H9 (cell line): ENCODE data around the gene ASTN1. TPM values are rescaled to one million over a fixed set of nuclear protein-coding genes. Genes with fewer than 3 reads are reported as not detected.

Source experiments
- DNase-seq: peaks from one replicate; pipeline ENCODE4 v3.0.0-alpha.2; 2017
- H2AFZ ChIP-seq: one replicate; pipeline ENCODE4 v1.6.1; 2013; ENCODE audit warnings: mild to moderate bottlenecking, low read length, control low read depth, moderate library complexity
- H2AK5ac ChIP-seq: 2 replicates; pipeline ENCODE4 v1.6.1; 2013; ENCODE audit warnings: low read length, control low read depth, mixed read lengths; ENCODE audit not compliant: insufficient read length
- H2BK120ac ChIP-seq: one replicate; pipeline ENCODE4 v1.6.1; 2013; ENCODE audit warnings: low read depth, mild to moderate bottlenecking, low read length, control low read depth, inconsistent platforms; ENCODE audit not compliant: poor library complexity, severe bottlenecking
- H2BK12ac ChIP-seq: 2 replicates; pipeline ENCODE4 v1.6.1; 2013; ENCODE audit warnings: low read length, control low read depth, mixed read lengths, low read depth; ENCODE audit not compliant: insufficient read length
- H2BK15ac ChIP-seq: 2 replicates; pipeline ENCODE4 v1.6.1; 2013; ENCODE audit warnings: low read depth, low read length, control low read depth
- H2BK20ac ChIP-seq: one replicate; pipeline ENCODE4 v1.6.1; 2013; ENCODE audit warnings: low read depth, mild to moderate bottlenecking, low read length, control low read depth, inconsistent platforms; ENCODE audit not compliant: poor library complexity, severe bottlenecking
- H2BK5ac ChIP-seq: 2 replicates; pipeline ENCODE4 v1.6.1; 2013; ENCODE audit warnings: low read length, control low read depth, mixed read lengths; ENCODE audit not compliant: insufficient read length
- H3K14ac ChIP-seq: 2 replicates; pipeline ENCODE4 v1.6.1; 2013; ENCODE audit warnings: low read length, control low read depth; ENCODE audit not compliant: insufficient read depth
- H3K18ac ChIP-seq: 2 replicates; pipeline ENCODE4 v1.6.1; 2013; ENCODE audit warnings: low read depth, mild to moderate bottlenecking, mixed read lengths, low read length, control low read depth; ENCODE audit not compliant: insufficient read length
- H3K23ac ChIP-seq: 2 replicates; pipeline ENCODE4 v1.6.1; 2013; ENCODE audit warnings: low read length, control low read depth, mixed read lengths, low read depth; ENCODE audit not compliant: insufficient read length
- H3K23me2 ChIP-seq: 2 replicates; pipeline ENCODE4 v1.6.1; 2013; ENCODE audit warnings: low read depth, mild to moderate bottlenecking, mixed read lengths, low read length, control low read depth; ENCODE audit not compliant: insufficient read length, poor library complexity, severe bottlenecking
- H3K27ac ChIP-seq: 2 replicates; pipeline ENCODE4 v1.5.1; 2013; ENCODE audit warnings: low read length, control low read depth, mixed read lengths, low read depth; ENCODE audit not compliant: insufficient read length
- H3K27me3 ChIP-seq: 2 replicates; pipeline ENCODE4 v1.6.1; 2013; ENCODE audit warnings: low read length, control low read depth, inconsistent platforms; ENCODE audit not compliant: insufficient read depth
- H3K4ac ChIP-seq: 2 replicates; pipeline ENCODE4 v1.6.1; 2013; ENCODE audit warnings: low read depth, mild to moderate bottlenecking, control low read depth, inconsistent platforms, low read length, moderate library complexity
- H3K4me1 ChIP-seq: 2 replicates; pipeline ENCODE4 v1.6.1; 2013; ENCODE audit warnings: low read length, control low read depth, inconsistent platforms; ENCODE audit not compliant: insufficient read depth
- H3K4me2 ChIP-seq: 2 replicates; pipeline ENCODE4 v1.6.1; 2013; ENCODE audit warnings: low read length, control low read depth, mixed read lengths; ENCODE audit not compliant: insufficient read length, insufficient read depth
- H3K56ac ChIP-seq: 2 replicates; pipeline ENCODE4 v1.6.1; 2013; ENCODE audit warnings: low read depth, mild to moderate bottlenecking, mixed read lengths, low read length, control low read depth; ENCODE audit not compliant: insufficient read length
- H3K79me1 ChIP-seq: 2 replicates; pipeline ENCODE4 v1.6.1; 2013; ENCODE audit warnings: low read depth, mild to moderate bottlenecking, moderate library complexity, low read length, control low read depth, inconsistent platforms; ENCODE audit not compliant: insufficient read depth, poor library complexity, severe bottlenecking
- H3K79me2 ChIP-seq: 2 replicates; pipeline ENCODE4 v1.6.1; 2013; ENCODE audit warnings: low read length, control low read depth, inconsistent platforms; ENCODE audit not compliant: insufficient read depth
- H3K9ac ChIP-seq: 2 replicates; pipeline ENCODE4 v1.6.1; 2013; ENCODE audit warnings: low read length, control low read depth, mixed read lengths; ENCODE audit not compliant: insufficient read length; ENCODE audit errors: extremely low read depth
- H3K9me3 ChIP-seq: one replicate; pipeline ENCODE4 v1.6.1; 2013; ENCODE audit warnings: low read depth, low read length, inconsistent platforms; ENCODE audit not compliant: control insufficient read depth
- H3T11ph ChIP-seq: one replicate; pipeline ENCODE4 v1.6.1; 2013; ENCODE audit warnings: mild to moderate bottlenecking, low read length, control low read depth, inconsistent platforms
- H4K20me1 ChIP-seq: one replicate; pipeline ENCODE4 v1.6.1; 2013; ENCODE audit not compliant: control insufficient read depth, insufficient read length, insufficient read depth
- H4K5ac ChIP-seq: 2 replicates; pipeline ENCODE4 v1.6.1; 2013; ENCODE audit warnings: low read depth, mild to moderate bottlenecking, mixed read lengths, low read length, control low read depth; ENCODE audit not compliant: insufficient read length
- H4K8ac ChIP-seq: replicated peaks from 2 replicates; pipeline ENCODE4 v1.6.1; 2013; ENCODE audit warnings: low read length, control low read depth, mixed read lengths, low read depth; ENCODE audit not compliant: insufficient read length
- H4K91ac ChIP-seq: 2 replicates; pipeline ENCODE4 v1.6.1; 2013; ENCODE audit warnings: low read depth, mild to moderate bottlenecking, moderate library complexity, mixed read lengths, low read length, control low read depth; ENCODE audit not compliant: insufficient read length
- H3K27ac Mint-ChIP-seq, 3 experiments: 2 replicates in 2 of 3; 3 replicates in 1 of 3; pipeline ENCODE4 v1.8.0; 2020 to 2021; ENCODE audit warnings: mixed read lengths in 3 of 3, mild to moderate bottlenecking in 1 of 3, moderate library complexity in 1 of 3
- H3K27me3 Mint-ChIP-seq: 2 replicates; pipeline ENCODE4 v1.8.0; 2021; ENCODE audit warnings: low read depth, mild to moderate bottlenecking, moderate library complexity, mixed read lengths
- H3K36me3 Mint-ChIP-seq, 3 experiments: 2 replicates in 2 of 3; 3 replicates in 1 of 3; pipeline ENCODE4 v1.8.0; 2020 to 2021; ENCODE audit warnings: low read depth in 3 of 3, mixed read lengths in 3 of 3; ENCODE audit not compliant: insufficient read depth in 1 of 3
- H3K4me1 Mint-ChIP-seq, 2 experiments: 2 replicates each; pipeline ENCODE4 v1.8.0; 2020; ENCODE audit warnings: mixed read lengths in 2 of 2
- H3K4me3 Mint-ChIP-seq, 2 experiments: 2 replicates in 1 of 2; 3 replicates in 1 of 2; pipeline ENCODE4 v1.8.0; 2020 to 2021; ENCODE audit warnings: mild to moderate bottlenecking in 2 of 2, mixed read lengths in 2 of 2, moderate library complexity in 1 of 2
- H3K9me3 Mint-ChIP-seq, 2 experiments: 2 replicates in 1 of 2; 3 replicates in 1 of 2; pipeline ENCODE4 v1.8.0; 2020; ENCODE audit warnings: mild to moderate bottlenecking in 2 of 2, mixed read lengths in 2 of 2, moderate library complexity in 1 of 2
- CTCF ChIP-seq: fragments of 200-600 bp; sonication (generic); conservative IDR thresholded peaks from 3 replicates; pipeline ENCODE4 v1.8.0; 2021; ENCODE audit warnings: antibody characterized with exemption, mild to moderate bottlenecking
- WGBS: extraction: QIAGEN DNeasy Blood & Tissue Kit; methylation state at CpG from one replicate; pipeline ENCODE4 v1.1.7; 2013; ENCODE audit warnings: missing lambda C conversion rate, low lambda C conversion rate, mixed read lengths; ENCODE audit not compliant: insufficient read length; ENCODE audit errors: extremely low coverage; 5-methylcytosine and 5-hydroxymethylcytosine counted together
- total RNA-seq: library from RNA; stranded (reverse); gene quantifications from 2 replicates; pipeline ENCODE4 v1.2.1, GENCODE V29; 2021

ASTN1 gene
- total RNA-seq, 1 experiment from 2014 or later = 0.98 TPM

- no peak overlapping the region for H3K4ac ChIP-seq
- H3K9me3 ChIP-seq = no peaks in the 10 kb centered on the region
- peak; percentile 57 for DNase-seq
- H3K4me1 Mint-ChIP-seq = peaks cover 11 to 13% of the 10 kb centered on the region in 2 experiments
- no peak overlapping the region for H3K9ac ChIP-seq
- no peak overlapping the region for H2BK12ac ChIP-seq
- no peaks in the 10 kb centered on the region for H4K20me1 ChIP-seq
- no peak overlapping the region; a peak in 1 of 5 replicates for H3K4me3 Mint-ChIP-seq
- H3K27me3 Mint-ChIP-seq = peaks cover 42% of the 10 kb centered on the region
- H3K56ac ChIP-seq = no peak overlapping the region
- H2AK5ac ChIP-seq = no peak overlapping the region
- no peak overlapping the region for H2AFZ ChIP-seq
- no peak overlapping the region for H2BK5ac ChIP-seq
- no peak overlapping the region for H4K91ac ChIP-seq
- H4K8ac ChIP-seq = no peak overlapping the region
- no peak for TF ChIP-seq CTCF
- H3K14ac ChIP-seq = no peak overlapping the region
- H3K27me3 ChIP-seq = no peaks in the 10 kb centered on the region
- H3K23me2 ChIP-seq = no peaks in the 10 kb centered on the region
- H3K23ac ChIP-seq = no peak overlapping the region
- H3T11ph ChIP-seq = no peak overlapping the region
- no peak overlapping the region for H3K27ac ChIP-seq
- no peaks in the 10 kb centered on the region for H3K79me2 ChIP-seq
- no CpG with 5 or more reads among the region's 4 CpGs for WGBS
- no peaks in the 10 kb centered on the region; a peak in 1 of 5 replicates for H3K9me3 Mint-ChIP-seq
- H3K36me3 Mint-ChIP-seq = no peaks in the 10 kb centered on the region
- H4K5ac ChIP-seq = no peak overlapping the region
- no peak overlapping the region for H3K27ac Mint-ChIP-seq
- H3K18ac ChIP-seq = no peak overlapping the region
- H3K79me1 ChIP-seq = no peaks in the 10 kb centered on the region
- H2BK120ac ChIP-seq = no peak overlapping the region
- H2BK20ac ChIP-seq = no peak overlapping the region
- no peaks in the 10 kb centered on the region; the same call in 1 of the 2 replicates for H3K4me1 ChIP-seq
- no peak overlapping the region for H3K4me2 ChIP-seq
- no peak overlapping the region for H2BK15ac ChIP-seq
These were observed 167.9 kb downstream of the ASTN1 start for GRCh38 chr1:176996456-176997090.
